HL-60 (cell line): ENCODE results near the gene BCDIN3D.

Experiments used
- DNase-seq, 2 experiments: peaks; one replicate each; pipeline ENCODE4 v3.0.0-alpha.2; 2010 to 2020; ENCODE audit warnings: low read depth in 1 of 2, low spot score in 1 of 2
- H3K27ac ChIP-seq: fragments of 250-450 bp; sonication (Bioruptor Pico); replicated peaks from 2 replicates; pipeline ENCODE4 v1.5.1; 2020; ENCODE audit warnings: mild to moderate bottlenecking, moderate library complexity
- H3K27me3 ChIP-seq: fragments of 250-450 bp; sonication (Bioruptor Pico); 2 replicates; pipeline ENCODE4 v1.5.1; 2021; ENCODE audit warnings: mild to moderate bottlenecking, moderate library complexity; ENCODE audit not compliant: insufficient read depth, poor library complexity, severe bottlenecking
- H3K4me3 ChIP-seq: replicated peaks from 2 replicates; pipeline ENCODE4 v1.5.1; 2011; ENCODE audit warnings: mild to moderate bottlenecking, control low read depth, low read length; ENCODE audit not compliant: insufficient read depth
- CTCF ChIP-seq: IDR thresholded peaks from one replicate; pipeline ENCODE4 v1.5.1; 2011; ENCODE audit warnings: low read length, control low read depth, inconsistent platforms; ENCODE audit not compliant: insufficient read depth
- GABPA ChIP-seq: IDR thresholded peaks from 2 replicates; pipeline ENCODE4 v1.6.1; 2012; ENCODE audit warnings: low read depth
- POLR2AphosphoS5 ChIP-seq: IDR thresholded peaks from 2 replicates; pipeline ENCODE4 v1.6.1; 2012; ENCODE audit warnings: low read depth
- REST ChIP-seq: IDR thresholded peaks from 2 replicates; pipeline ENCODE4 v1.6.1; 2012; ENCODE audit warnings: low read depth; ENCODE audit not compliant: insufficient replicate concordance
- SPI1 ChIP-seq: IDR thresholded peaks from 2 replicates; pipeline ENCODE4 v1.6.1; 2012; ENCODE audit warnings: low read depth, mild to moderate bottlenecking, borderline replicate concordance

Gene BCDIN3D

GRCh38 chr12:49821373-49822287 lies 21.3 kb downstream of the BCDIN3D start:
- TF ChIP-seq SPI1 (no peak), POLR2AphosphoS5 (no peak), GABPA (no peak), CTCF (no peak), REST (no peak)
- no peaks in the 10 kb centered on the region for H3K27me3 ChIP-seq
- peak overlapping the region; percentile 70 for H3K27ac ChIP-seq
- peak in 1 of 2 experiments; percentile 23 for DNase-seq
- H3K4me3 ChIP-seq = no peak overlapping the region

- H3K27ac ChIP-seq = no peak overlapping the region
- no peak overlapping the region for H3K4me3 ChIP-seq
- no peaks in the 10 kb centered on the region for H3K27me3 ChIP-seq
- DNase-seq = no peak
- TF ChIP-seq SPI1 (no peak), GABPA (no peak), REST (no peak), POLR2AphosphoS5 (no peak), CTCF (no peak)
Measured at GRCh38 chr12:49819786-49820185, 23.1 kb downstream of the BCDIN3D start.

- DNase-seq = peak in 1 of 2 experiments; percentile 11
- H3K4me3 ChIP-seq = no peak overlapping the region
- TF ChIP-seq REST = no peak
- TF ChIP-seq CTCF = no peak
- no peak for TF ChIP-seq GABPA
- TF ChIP-seq SPI1 = no peak
- TF ChIP-seq POLR2AphosphoS5 = no peak
- H3K27me3 ChIP-seq = no peaks in the 10 kb centered on the region
- H3K27ac ChIP-seq = no peak overlapping the region
Measured at GRCh38 chr12:49818241-49818895, 24.5 kb downstream of the BCDIN3D start.
